ENCODE results near the gene BUD31.

Gene BUD31

GRCh38 chr7:99368750-99369389 lies 39.9 kb upstream of the BUD31 start:
- no peak for TF ChIP-seq CTCF (conservative IDR thresholded peaks at IDR 0.05)
- no peak overlapping the region for H3K27ac ChIP-seq

GRCh38 chr7:99369767-99370391 lies 38.9 kb upstream of the BUD31 start:
- H3K27ac ChIP-seq: no peak overlapping the region
- TF ChIP-seq CTCF (conservative IDR thresholded peaks at IDR 0.05): no peak

DNA sequence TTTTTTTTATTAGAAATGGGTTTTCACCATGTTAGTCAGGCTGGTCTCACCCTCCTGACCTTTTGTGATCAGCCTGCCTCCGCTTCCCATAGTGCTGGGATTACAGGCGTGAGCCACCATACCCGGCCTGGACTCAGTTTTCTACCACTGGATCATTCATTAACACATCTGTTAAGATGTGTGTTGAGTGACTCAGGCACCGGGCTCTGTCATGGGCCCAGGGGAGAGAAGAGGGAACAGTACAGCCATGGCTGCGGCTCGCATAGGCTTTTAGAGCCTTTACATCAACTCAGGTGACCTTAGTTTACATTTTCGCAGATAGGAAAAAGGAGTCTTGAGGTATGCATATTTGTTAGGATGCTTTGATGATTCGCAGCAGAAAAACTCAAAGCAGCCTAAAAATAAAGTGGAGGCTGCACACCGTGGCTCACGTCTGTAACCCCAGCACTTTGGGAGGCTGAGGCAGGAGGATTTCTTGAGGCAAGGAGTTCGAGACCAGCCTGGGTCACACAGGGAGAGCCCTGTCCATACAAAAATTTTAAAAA lies 37.3 kb upstream of the BUD31 start:
- no peak overlapping the region for H3K27ac ChIP-seq
- no peak for TF ChIP-seq CTCF (conservative IDR thresholded peaks at IDR 0.05)

DNA sequence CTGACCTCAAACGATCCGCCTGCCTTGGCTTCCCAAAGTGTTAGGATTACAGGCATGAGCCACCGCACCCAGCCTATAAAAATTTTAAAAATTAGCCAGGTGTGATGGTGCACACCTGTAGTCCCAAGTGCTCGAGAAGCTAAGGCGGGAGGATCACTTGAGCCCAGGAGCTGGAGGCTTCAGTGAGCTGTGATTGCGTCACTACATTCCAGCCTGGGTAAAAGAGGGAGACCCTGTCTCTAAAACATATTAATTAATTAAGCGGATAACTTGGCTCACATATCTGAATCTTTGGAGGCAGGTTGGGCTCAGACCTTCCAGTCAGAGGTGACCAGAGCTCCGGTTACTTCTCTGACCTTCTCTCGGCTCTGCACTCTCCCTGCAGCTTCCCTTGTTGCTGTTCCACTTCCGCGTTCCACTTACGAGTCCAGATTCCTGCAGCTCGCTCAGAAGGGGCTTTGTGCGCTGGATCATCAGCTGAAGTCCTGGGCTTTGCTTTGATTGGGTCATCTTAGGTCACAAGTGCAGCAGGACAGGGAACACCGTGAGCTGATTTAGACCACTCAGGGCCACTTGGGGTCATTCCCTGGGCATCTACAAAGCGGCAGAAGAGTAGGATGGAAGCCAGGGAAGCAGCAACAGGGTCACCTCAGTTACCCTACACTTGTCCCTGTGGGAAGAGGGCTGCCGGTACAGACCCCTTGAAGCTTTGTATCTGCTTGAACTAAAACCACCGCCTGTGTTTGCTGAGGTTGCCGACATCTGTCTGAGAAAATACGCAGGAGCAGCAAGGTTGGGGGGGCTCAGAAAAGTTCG lies 36.3 kb upstream of the BUD31 start:
- TF ChIP-seq CTCF (conservative IDR thresholded peaks at IDR 0.05): no peak
- H3K27ac ChIP-seq: no peak overlapping the region

DNA sequence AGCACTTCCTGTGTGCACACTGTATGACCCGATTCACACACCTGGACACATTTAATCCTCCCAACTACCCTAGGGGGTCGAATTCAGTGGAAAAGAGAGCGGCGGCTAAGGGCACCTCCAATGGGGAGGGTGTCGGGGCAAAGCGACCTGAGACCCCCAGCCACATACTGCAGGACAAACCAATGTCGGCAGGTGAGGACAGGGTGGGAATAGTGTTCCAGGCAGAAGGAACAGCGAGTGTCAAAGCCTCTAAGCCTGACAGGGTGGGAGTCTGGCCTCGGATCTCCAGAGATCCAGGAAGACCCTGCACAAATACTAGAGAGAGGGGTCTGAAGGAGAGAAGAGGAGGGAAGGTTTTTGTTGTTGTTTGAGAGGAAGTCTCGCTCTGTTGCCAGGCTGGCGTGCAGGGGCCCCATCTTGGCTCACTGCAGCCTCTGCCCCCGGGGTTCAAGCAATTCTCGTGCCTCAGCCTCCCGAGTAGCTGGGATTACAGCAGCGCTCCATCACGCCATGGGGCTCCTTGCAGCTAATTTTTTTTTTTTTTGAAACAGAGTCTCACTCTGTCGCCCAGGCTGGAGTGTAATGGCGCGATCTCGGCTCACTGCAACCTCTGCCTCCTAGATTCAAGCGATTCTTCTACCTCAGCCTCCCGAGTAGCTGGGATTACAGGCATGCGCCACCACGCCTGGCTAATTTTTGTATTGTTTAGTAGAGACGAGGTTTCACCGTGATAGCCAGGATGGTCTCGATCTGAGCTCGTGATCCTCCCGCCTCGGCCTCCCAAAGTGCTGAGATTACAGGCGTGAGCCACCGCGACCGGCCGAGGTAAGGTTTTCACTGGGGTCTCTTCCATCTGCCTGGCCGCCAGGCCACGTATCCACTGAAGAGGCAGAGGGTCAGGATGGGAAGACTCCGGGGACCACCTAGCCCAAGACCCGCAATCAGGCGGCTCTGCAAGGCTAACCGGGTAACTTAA lies 35.4 kb upstream of the BUD31 start:
- H3K27ac ChIP-seq: peak overlapping the region; percentile 76
- no peak for TF ChIP-seq CTCF (conservative IDR thresholded peaks at IDR 0.05)

DNA sequence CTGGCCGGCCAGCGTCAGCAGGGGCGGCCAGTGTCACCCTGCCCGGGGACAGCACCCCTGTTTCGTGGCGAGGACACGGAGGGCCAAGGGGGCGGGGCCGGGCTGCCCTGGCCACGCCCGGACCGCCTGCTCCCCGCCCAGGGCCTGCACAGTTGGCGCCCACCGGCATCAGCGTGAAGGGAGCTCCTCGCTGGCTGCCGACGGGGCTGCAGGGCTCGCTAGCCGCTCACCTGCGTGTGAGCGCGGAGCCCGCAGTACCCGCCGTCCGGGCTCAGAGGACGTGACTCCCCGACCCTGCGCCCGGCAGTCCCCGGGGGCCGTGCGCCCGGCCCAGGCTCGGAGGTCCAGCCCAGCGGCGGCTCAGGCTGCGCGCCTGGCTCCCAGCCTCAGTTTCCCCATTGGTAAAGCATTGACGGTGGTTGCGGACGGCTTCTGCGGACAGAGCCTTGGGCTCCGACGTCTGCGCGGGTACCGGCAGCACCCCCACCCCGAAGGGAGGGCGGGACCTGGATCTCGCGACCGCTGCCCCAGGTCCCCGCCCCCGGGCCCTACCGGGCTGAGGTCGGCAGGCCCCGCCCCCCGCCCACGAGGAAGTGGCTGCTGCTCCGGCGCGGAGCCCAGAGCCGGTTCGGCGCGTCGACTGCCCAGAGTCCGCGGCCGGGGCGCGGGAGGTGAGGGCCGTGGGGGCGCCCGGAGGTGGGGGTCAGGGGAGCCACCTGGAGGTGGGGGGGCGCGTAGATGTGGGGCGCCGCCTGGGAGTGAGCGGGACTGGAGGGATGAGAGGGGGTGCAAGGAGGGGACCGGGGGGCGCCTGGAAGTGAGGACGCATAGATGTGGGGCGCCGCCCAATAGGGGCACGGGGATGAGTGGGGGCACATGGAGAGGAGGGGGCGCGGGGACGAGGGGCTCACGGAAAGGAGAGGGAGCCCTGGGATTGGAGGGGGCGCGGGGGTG lies 34.4 kb upstream of the BUD31 start, which contains the start of gene ARPC1B:
TSS of gene ARPC1B (plus strand) at position 620 of the 954 bp plus-strand sequence. CDS start 10,985 bp downstream, outside the sequence.
- peak within 1 kb of the TSS; percentile 76 for H3K27ac ChIP-seq
- no peak for TF ChIP-seq CTCF (conservative IDR thresholded peaks at IDR 0.05)
